H1 (cell line): Measurements from ENCODE around the gene KDM2A.

Experiments
- ATF2 ChIP-seq: IDR thresholded peaks from 2 replicates; pipeline ENCODE4 v1.6.1; 2012; ENCODE audit warnings: low read length, inconsistent platforms
- CTCF ChIP-seq, 3 experiments: IDR thresholded peaks; 1 replicate in 2 of 3; 2 replicates in 1 of 3; pipeline versions ENCODE4 v1.5.1 to v1.6.1; 2011; ENCODE audit warnings: low read length in 3 of 3, mild to moderate bottlenecking in 3 of 3, inconsistent platforms in 2 of 3, low read depth in 1 of 3, moderate library complexity in 1 of 3; ENCODE audit not compliant: insufficient read depth in 1 of 3; ENCODE audit errors: control extremely low read depth in 1 of 3
- EP300 ChIP-seq, 2 experiments: IDR thresholded peaks; 1 replicate in 1 of 2; 2 replicates in 1 of 2; pipeline ENCODE4 v1.6.1; 2011 to 2012; ENCODE audit warnings: low read depth in 2 of 2, low read length in 2 of 2, mild to moderate bottlenecking in 2 of 2, borderline replicate concordance in 1 of 2, inconsistent platforms in 1 of 2, moderate library complexity in 1 of 2
- POLR2AphosphoS5 ChIP-seq: IDR thresholded peaks from 2 replicates; pipeline ENCODE4 v1.6.1; 2011; ENCODE audit warnings: low read depth, low read length
- TAF1 ChIP-seq: IDR thresholded peaks from 2 replicates; pipeline ENCODE4 v1.6.1; 2011; ENCODE audit warnings: mild to moderate bottlenecking, low read depth, low read length

GRCh38 chr11:67248653-67249052 is 129.6 kb downstream of the KDM2A start:
- no peak for TF ChIP-seq ATF2
- TF ChIP-seq CTCF (IDR thresholded peaks at IDR 0.05; ENCODE audit: control extremely low read depth in 1 of 3, insufficient read depth in 1 of 3, low read depth in 1 of 3, low read length in 3 of 3) = no peak
- TF ChIP-seq EP300 (IDR thresholded peaks at IDR 0.05; ENCODE audit: borderline replicate concordance in 1 of 2, low read depth in 2 of 2, low read length in 2 of 2) = no peak
- TF ChIP-seq TAF1 = no peak
- no peak for TF ChIP-seq POLR2AphosphoS5
